Ectodermal cell (in vitro differentiated cells): ENCODE measurements around the gene PPP4R3A.
"Not testable (repeated sequence)": the region's sequence is repeated elsewhere in the genome, so short reads cannot be mapped to it uniquely, and the experiment has no call there.

Source experiments
- H3K27ac ChIP-seq: 2 replicates; pipeline ENCODE4 v1.7.0; 2013; ENCODE audit warnings: mild to moderate bottlenecking, low read depth, low read length; ENCODE audit not compliant: insufficient read depth, poor library complexity, severe bottlenecking
- H3K27me3 ChIP-seq: 2 replicates; pipeline ENCODE4 v1.7.0; 2013; ENCODE audit warnings: mild to moderate bottlenecking, low read length; ENCODE audit not compliant: insufficient read depth, control insufficient read depth, poor library complexity, severe bottlenecking
- H3K36me3 ChIP-seq: one replicate; pipeline ENCODE4 v1.7.0; 2013; ENCODE audit warnings: low read length; ENCODE audit not compliant: control insufficient read depth, insufficient read depth
- H3K4me1 ChIP-seq: one replicate; pipeline ENCODE4 v1.7.0; 2013; ENCODE audit warnings: low read length; ENCODE audit not compliant: control insufficient read depth, insufficient read depth
- H3K4me3 ChIP-seq: 2 replicates; pipeline ENCODE4 v1.7.0; 2013; ENCODE audit warnings: low read depth, low read length, control low read depth; ENCODE audit not compliant: insufficient read depth
- H3K9me3 ChIP-seq: 2 replicates; pipeline ENCODE4 v1.7.0; 2013; ENCODE audit warnings: mild to moderate bottlenecking, low read length, moderate library complexity; ENCODE audit not compliant: control insufficient read depth
- WGBS, 2 experiments: methylation state at CpG; one replicate each; pipeline ENCODE4 v1.1.7; 2013; ENCODE audit warnings: missing lambda C conversion rate in 2 of 2; 5-methylcytosine and 5-hydroxymethylcytosine counted together

PPP4R3A gene

GRCh38 chr14:91506226-91506625 is 3.9 kb downstream of the PPP4R3A start:
- 95% methylated on average over 4 of the region's 4 CpGs for WGBS, 2 experiments
- H3K9me3 ChIP-seq, result no peaks in the 10 kb centered on the region
- H3K4me1 ChIP-seq, result peaks cover 1% of the 10 kb centered on the region
- no peak overlapping the region for H3K27ac ChIP-seq
- H3K4me3 ChIP-seq, result no peak overlapping the region
- no peaks in the 10 kb centered on the region for H3K27me3 ChIP-seq
- no peaks in the 10 kb centered on the region for H3K36me3 ChIP-seq

GRCh38 chr14:91503000-91503504 is 7.1 kb downstream of the PPP4R3A start:
- no peaks in the 10 kb centered on the region for H3K36me3 ChIP-seq
- 90 to 94% methylated on average over 4 of the region's 4 CpGs for WGBS, 2 experiments

GRCh38 chr14:91501951-91502930 is 7.9 kb downstream of the PPP4R3A start:
- no peak overlapping the region for H3K4me3 ChIP-seq

More at GRCh38 chr14:91503000-91503504, 7.1 kb downstream of the PPP4R3A start:
- Histone ChIP-seq H3K27me3 (no peaks in the 10 kb centered on the region), H3K27ac (no peak overlapping the region), H3K9me3 (no peaks in the 10 kb centered on the region), H3K4me1 (no peaks in the 10 kb centered on the region), H3K4me3 (no peak overlapping the region)

GRCh38 chr14:91501348-91501747 is 8.8 kb downstream of the PPP4R3A start:
- 90 to 99% methylated on average over 2 to 3 of the region's 3 CpGs for WGBS, 2 experiments
- no peaks in the 10 kb centered on the region for H3K4me1 ChIP-seq
- no peaks in the 10 kb centered on the region for H3K36me3 ChIP-seq
- no peaks in the 10 kb centered on the region for H3K27me3 ChIP-seq
- no peak overlapping the region for H3K27ac ChIP-seq
- no peak overlapping the region for H3K4me3 ChIP-seq
- H3K9me3 ChIP-seq, result no peaks in the 10 kb centered on the region

More at GRCh38 chr14:91501951-91502930, 7.9 kb downstream of the PPP4R3A start:
- Histone ChIP-seq H3K4me1 (no peaks in the 10 kb centered on the region), H3K36me3 (no peaks in the 10 kb centered on the region), H3K27me3 (no peaks in the 10 kb centered on the region), H3K27ac (no peak overlapping the region), H3K9me3 (no peaks in the 10 kb centered on the region)
- whole genome bisulfite sequencing, 2 experiments, result 95 to 98% methylated on average over 11 of the region's 11 CpGs

- H3K27ac ChIP-seq, result no peak overlapping the region
- H3K36me3 ChIP-seq, result peaks cover 3% of the 10 kb centered on the region
Measured at GRCh38 chr14:91496790-91497189, 13.3 kb downstream of the PPP4R3A start.

GRCh38 chr14:91494392-91495065 is 15.6 kb downstream of the PPP4R3A start:
- H3K9me3 ChIP-seq, H3K36me3 ChIP-seq, H3K4me1 ChIP-seq, H3K27me3 ChIP-seq, H3K27ac ChIP-seq, H3K4me3 ChIP-seq: not testable (repeated sequence)
- 79 to 83% methylated on average over 7 of the region's 8 CpGs for WGBS, 2 experiments

More at GRCh38 chr14:91496790-91497189, 13.3 kb downstream of the PPP4R3A start:
- H3K4me1 ChIP-seq, result no peaks in the 10 kb centered on the region
- 95 to 97% methylated on average over 1 of the region's 1 CpG for WGBS, 2 experiments
- H3K9me3 ChIP-seq, result no peaks in the 10 kb centered on the region
- H3K4me3 ChIP-seq, result no peak overlapping the region
- H3K27me3 ChIP-seq, result no peaks in the 10 kb centered on the region

GRCh38 chr14:91493169-91493568 is 16.9 kb downstream of the PPP4R3A start:
- no peaks in the 10 kb centered on the region for H3K27me3 ChIP-seq
- 88 to 100% methylated on average over 2 to 3 of the region's 3 CpGs for WGBS, 2 experiments
- peaks cover 3% of the 10 kb centered on the region for H3K36me3 ChIP-seq
- no peaks in the 10 kb centered on the region for H3K4me1 ChIP-seq
- no peaks in the 10 kb centered on the region for H3K9me3 ChIP-seq
- H3K27ac ChIP-seq, result no peak overlapping the region
- no peak overlapping the region for H3K4me3 ChIP-seq

GRCh38 chr14:91484744-91485143 is 25.4 kb downstream of the PPP4R3A start:
- Histone ChIP-seq H3K36me3 (peaks cover 41% of the 10 kb centered on the region), H3K27me3 (no peaks in the 10 kb centered on the region), H3K4me1 (no peaks in the 10 kb centered on the region), H3K4me3 (no peak overlapping the region), H3K27ac (no peak overlapping the region), H3K9me3 (no peaks in the 10 kb centered on the region)
- WGBS, 2 experiments, result 75 to 95% methylated on average over 2 of the region's 2 CpGs

- Histone ChIP-seq H3K27ac (no peak overlapping the region), H3K27me3 (no peaks in the 10 kb centered on the region), H3K4me1 (no peaks in the 10 kb centered on the region), H3K36me3 (peaks cover 46% of the 10 kb centered on the region), H3K9me3 (no peaks in the 10 kb centered on the region), H3K4me3 (no peak overlapping the region)
- 89 to 91% methylated on average over 3 of the region's 3 CpGs for WGBS, 2 experiments
Measured at GRCh38 chr14:91484186-91484585, 25.9 kb downstream of the PPP4R3A start.
